Tracheal epithelial cell (primary cell): ENCODE measurements around the gene LACTB. TPM values are rescaled to one million over a fixed set of nuclear protein-coding genes. Genes with fewer than 3 reads are reported as not detected.

Source experiments
- total RNA-seq: library from RNA; depleted of rRNA; stranded (reverse); fragments of >200 nt; gene quantifications from 2 replicates; pipeline ENCODE4 v1.2.1, GENCODE V29; 2014

Gene LACTB, protein sequence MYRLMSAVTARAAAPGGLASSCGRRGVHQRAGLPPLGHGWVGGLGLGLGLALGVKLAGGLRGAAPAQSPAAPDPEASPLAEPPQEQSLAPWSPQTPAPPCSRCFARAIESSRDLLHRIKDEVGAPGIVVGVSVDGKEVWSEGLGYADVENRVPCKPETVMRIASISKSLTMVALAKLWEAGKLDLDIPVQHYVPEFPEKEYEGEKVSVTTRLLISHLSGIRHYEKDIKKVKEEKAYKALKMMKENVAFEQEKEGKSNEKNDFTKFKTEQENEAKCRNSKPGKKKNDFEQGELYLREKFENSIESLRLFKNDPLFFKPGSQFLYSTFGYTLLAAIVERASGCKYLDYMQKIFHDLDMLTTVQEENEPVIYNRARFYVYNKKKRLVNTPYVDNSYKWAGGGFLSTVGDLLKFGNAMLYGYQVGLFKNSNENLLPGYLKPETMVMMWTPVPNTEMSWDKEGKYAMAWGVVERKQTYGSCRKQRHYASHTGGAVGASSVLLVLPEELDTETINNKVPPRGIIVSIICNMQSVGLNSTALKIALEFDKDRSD
- 17.3 and 27.2 TPM in 2 replicates for total RNA-seq

DNA sequence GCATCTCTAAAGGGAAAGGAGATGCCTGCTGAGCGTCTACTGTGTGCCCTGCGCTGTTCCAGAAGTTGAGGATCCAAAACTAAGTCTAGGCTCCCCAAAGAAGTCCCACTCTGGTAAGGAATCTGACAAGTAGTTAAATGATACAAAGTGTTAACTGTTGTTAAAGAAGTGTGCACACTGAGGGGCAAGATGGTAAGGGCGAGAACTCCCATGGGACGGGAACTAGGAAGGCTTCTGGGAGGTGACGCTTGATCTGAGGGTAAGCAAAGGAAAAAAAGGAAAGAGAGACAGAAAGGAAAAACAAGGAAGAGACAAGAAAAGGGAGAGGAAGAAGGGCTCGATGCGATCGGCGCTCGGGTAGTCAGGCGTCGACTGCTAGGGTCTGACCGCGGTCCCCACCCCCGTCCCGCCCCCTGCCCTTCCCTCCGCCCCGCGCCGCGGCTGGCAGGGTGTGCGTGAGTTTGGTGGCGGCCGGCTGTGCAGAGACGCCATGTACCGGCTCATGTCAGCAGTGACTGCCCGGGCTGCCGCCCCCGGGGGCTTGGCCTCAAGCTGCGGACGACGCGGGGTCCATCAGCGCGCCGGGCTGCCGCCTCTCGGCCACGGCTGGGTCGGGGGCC, at the start of gene LACTB:
Gene LACTB, plus strand, starts transcription at position 480 of the 620 bp plus-strand sequence. Its CDS starts 11 bp downstream, at position 491.

DNA sequence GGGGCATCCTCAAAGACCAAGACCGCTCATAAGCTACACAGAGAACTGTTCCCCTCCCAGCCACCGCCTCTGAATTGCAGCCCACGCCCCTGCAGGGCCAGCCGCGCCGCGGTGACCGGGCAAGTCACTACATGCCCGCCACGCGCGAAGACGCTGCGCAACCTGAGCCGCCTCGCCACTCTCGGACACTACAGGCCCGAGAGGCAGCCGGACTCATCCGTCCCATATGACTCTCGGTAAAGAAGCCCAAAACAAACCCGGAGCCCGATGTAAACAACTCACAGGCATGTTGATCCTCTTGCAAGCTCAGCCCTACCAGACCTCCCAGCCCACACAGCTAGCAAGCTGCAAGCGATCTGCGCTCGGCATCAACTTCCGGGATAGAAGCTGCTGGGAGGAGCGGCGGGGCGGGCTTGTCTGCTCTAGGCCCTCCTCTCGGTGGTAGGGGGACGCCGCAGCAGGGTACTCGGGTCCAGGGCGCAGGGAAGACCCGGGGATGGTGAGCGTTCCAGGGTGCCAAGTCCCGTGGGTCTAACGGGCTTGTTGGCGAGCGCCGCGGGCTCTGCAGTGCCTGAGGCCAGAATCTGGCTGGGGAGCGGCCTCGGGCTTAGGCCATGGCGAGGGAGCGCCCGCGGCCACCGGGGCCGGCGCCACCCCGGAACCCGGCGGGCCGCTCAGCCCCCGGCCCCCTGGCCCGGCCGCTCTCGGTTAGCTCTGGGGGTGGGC, 35.6 kb downstream of the LACTB start, which contains the start of gene RPS27L:
Gene RPS27L, minus strand, starts transcription at position 360 of the 726 bp plus-strand sequence. Its CDS starts 72 bp downstream, at position 288.

DNA sequence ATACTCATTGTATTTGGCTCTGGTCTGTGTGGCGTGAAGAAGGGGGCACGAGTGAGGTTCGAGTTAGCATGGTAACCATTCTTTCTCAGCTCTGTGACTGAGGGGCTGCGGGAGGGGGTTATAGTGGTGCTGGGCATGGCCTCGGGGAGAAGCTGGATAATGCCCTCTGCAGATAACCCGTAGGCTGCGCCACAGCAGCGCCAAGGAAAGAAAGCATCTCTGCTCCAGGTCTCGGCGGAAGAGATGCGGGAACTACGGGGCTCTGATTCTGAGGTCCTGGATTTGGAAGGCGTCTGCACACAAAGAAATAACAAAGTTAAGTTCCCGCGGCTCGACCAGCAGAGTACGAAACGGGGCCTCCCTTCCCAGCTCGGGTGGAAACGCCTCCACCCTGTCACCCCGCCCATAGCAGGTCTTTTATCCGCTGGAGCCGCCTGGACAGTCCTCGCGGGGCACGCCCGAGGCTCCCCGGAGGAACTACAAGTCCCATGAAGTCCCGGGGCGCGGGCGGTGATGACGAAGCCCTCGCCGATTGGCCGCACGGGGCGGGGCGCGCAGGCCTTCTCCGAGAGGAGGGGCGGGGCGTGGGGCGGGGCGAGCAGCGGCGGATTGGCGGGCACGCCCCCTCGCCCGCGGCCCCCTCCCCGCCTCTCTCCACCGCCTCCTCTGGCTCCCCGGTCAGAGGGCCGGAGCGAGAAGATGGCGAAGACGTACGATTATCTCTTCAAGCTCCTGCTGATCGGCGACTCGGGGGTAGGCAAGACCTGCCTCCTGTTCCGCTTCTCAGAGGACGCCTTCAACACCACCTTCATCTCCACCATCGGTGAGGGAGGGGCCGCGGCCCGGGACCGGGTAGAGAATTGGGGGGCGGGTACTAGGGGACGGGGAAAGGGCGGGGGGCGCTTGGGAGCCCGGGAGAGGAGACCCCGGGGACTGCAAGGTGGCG, 67.5 kb downstream of the LACTB start, which contains the start of gene RAB8B:
Gene RAB8B, plus strand, starts transcription at position 681 of the 946 bp plus-strand sequence. Its CDS starts 19 bp downstream, at position 700.

Other genes starting within 250 kb of the LACTB start
- gene TPM1, start 79.1 kb upstream of the LACTB start, total RNA-seq, result 111 and 749 TPM in 2 replicates
- 108 and 154 TPM in 2 replicates for gene RPS27L, start 35.6 kb downstream of the LACTB start, total RNA-seq
- 15.1 and 62.9 TPM in 2 replicates for gene RAB8B, start 67.7 kb downstream of the LACTB start, total RNA-seq
- 4.6 and 4.7 TPM in 2 replicates for gene APH1B, start 155.7 kb downstream of the LACTB start, total RNA-seq